HepG2 (cell line): ENCODE data around the gene NECTIN3. TPM values are rescaled to one million over a fixed set of nuclear protein-coding genes. Genes with fewer than 3 reads are reported as not detected.

Experiments
- ERF ChIP-seq: IDR thresholded peaks from 2 replicates; pipeline ENCODE4 v1.6.1; 2018; ENCODE audit warnings: missing biosample characterization, missing genetic modification reagents
- KLF13 ChIP-seq: sonication (generic); formaldehyde crosslinking; IDR thresholded peaks from 2 replicates; pipeline ENCODE4 v1.4.0; 2020; ENCODE audit warnings: mild to moderate bottlenecking, missing genetic modification reagents
- PAX8 ChIP-seq: sonication (generic); formaldehyde crosslinking; IDR thresholded peaks from 2 replicates; pipeline ENCODE4 v1.8.0; 2022; ENCODE audit warnings: mild to moderate bottlenecking, missing genetic modification reagents, borderline replicate concordance
- PTBP1 ChIP-seq: fragments of 200-400 bp; formaldehyde crosslinking; IDR thresholded peaks from 2 replicates; pipeline ENCODE4 v1.6.1; 2018; ENCODE audit warnings: low read length, low read depth; ENCODE audit not compliant: poor library complexity, severe bottlenecking
- SKI ChIP-seq: fragments of 450-650 bp; IDR thresholded peaks from one replicate; pipeline ENCODE4 v1.6.1; 2018; ENCODE audit warnings: mild to moderate bottlenecking; ENCODE audit not compliant: partially characterized antibody
- YEATS4 ChIP-seq: sonication (generic); formaldehyde crosslinking; IDR thresholded peaks from 2 replicates; pipeline ENCODE4 v1.4.0; 2020; ENCODE audit warnings: missing genetic modification reagents, borderline replicate concordance
- ZKSCAN5 ChIP-seq: sonication (generic); formaldehyde crosslinking; IDR thresholded peaks from 2 replicates; pipeline ENCODE4 v1.5.1; 2020; ENCODE audit warnings: mild to moderate bottlenecking, missing genetic modification reagents
- ZNF577 ChIP-seq: sonication (generic); formaldehyde crosslinking; IDR thresholded peaks from 2 replicates; pipeline ENCODE4 v1.4.0; 2020; ENCODE audit warnings: mild to moderate bottlenecking, low read depth, missing genetic modification reagents, borderline replicate concordance
- ZNF713 ChIP-seq: sonication (generic); formaldehyde crosslinking; IDR thresholded peaks from 2 replicates; pipeline ENCODE4 v1.4.0; 2020; ENCODE audit warnings: mild to moderate bottlenecking, missing genetic modification reagents
- polyA plus RNA-seq, 8 experiments: library from polyadenylated mRNA; depleted of rRNA in 3 of 8; stranded (reverse) in 7 of 8; unstranded in 1 of 8; fragments of >200 nt; fragmentation: Illumina TruSeq in 4 of 8; extraction: Trizol in 4 of 8; gene quantifications; 2 replicates each; pipeline versions ENCODE4 v1.2.1 to v1.2.3, GENCODE V29; 2011 to 2016; ENCODE audit warnings: low read depth in 4 of 8, missing spikeins in 1 of 8, mixed read lengths in 1 of 8; ENCODE audit not compliant: insufficient read depth in 1 of 8
- total RNA-seq, 5 experiments: library from RNA; depleted of rRNA; stranded (reverse); fragments of >200 nt; fragmentation: Illumina TruSeq; extraction: Trizol; gene quantifications; 2 replicates each; pipeline ENCODE4 v1.2.3, GENCODE V29; 2016; ENCODE audit warnings: low read depth in 1 of 5
- TF ChIP-seq, protein P1 (sequence below): IDR thresholded peaks from 2 replicates; pipeline ENCODE4 v1.6.1; 2016; ENCODE audit warnings: missing compliant biosample characterization, missing genetic modification reagents, borderline replicate concordance
- TF ChIP-seq, protein P2 (sequence below): sonication (generic); formaldehyde crosslinking; IDR thresholded peaks from 2 replicates; pipeline ENCODE4 v1.4.0; 2020; ENCODE audit warnings: missing genetic modification reagents, borderline replicate concordance
- TF ChIP-seq, protein P3 (sequence below): sonication (generic); formaldehyde crosslinking; IDR thresholded peaks from 2 replicates; pipeline ENCODE4 v1.4.0; 2020; ENCODE audit warnings: mild to moderate bottlenecking, missing genetic modification reagents
- TF ChIP-seq, protein P4 (sequence below): sonication (generic); formaldehyde crosslinking; IDR thresholded peaks from 2 replicates; pipeline ENCODE4 v1.5.1; 2020; ENCODE audit warnings: mild to moderate bottlenecking, missing genetic modification reagents, borderline replicate concordance
- TF ChIP-seq, protein P5 (sequence below): sonication (generic); formaldehyde crosslinking; IDR thresholded peaks from 2 replicates; pipeline ENCODE4 v1.5.0; 2020; ENCODE audit warnings: missing genetic modification reagents
- TF ChIP-seq, protein P6 (sequence below): sonication (generic); formaldehyde crosslinking; IDR thresholded peaks from 2 replicates; pipeline ENCODE4 v1.4.0; 2020; ENCODE audit warnings: missing genetic modification reagents, low read depth, mild to moderate bottlenecking, borderline replicate concordance
- TF ChIP-seq, protein P7 (sequence below): IDR thresholded peaks from 2 replicates; pipeline ENCODE4 v1.6.1; 2016; ENCODE audit warnings: low read depth, borderline replicate concordance

The NECTIN3 gene
- total and polyA plus RNA-seq, 2 of the 13 experiments (the other 11 are each of a cell fraction or from before 2014, with no cell fraction given) = 10.4 to 45.1 TPM

DNA sequence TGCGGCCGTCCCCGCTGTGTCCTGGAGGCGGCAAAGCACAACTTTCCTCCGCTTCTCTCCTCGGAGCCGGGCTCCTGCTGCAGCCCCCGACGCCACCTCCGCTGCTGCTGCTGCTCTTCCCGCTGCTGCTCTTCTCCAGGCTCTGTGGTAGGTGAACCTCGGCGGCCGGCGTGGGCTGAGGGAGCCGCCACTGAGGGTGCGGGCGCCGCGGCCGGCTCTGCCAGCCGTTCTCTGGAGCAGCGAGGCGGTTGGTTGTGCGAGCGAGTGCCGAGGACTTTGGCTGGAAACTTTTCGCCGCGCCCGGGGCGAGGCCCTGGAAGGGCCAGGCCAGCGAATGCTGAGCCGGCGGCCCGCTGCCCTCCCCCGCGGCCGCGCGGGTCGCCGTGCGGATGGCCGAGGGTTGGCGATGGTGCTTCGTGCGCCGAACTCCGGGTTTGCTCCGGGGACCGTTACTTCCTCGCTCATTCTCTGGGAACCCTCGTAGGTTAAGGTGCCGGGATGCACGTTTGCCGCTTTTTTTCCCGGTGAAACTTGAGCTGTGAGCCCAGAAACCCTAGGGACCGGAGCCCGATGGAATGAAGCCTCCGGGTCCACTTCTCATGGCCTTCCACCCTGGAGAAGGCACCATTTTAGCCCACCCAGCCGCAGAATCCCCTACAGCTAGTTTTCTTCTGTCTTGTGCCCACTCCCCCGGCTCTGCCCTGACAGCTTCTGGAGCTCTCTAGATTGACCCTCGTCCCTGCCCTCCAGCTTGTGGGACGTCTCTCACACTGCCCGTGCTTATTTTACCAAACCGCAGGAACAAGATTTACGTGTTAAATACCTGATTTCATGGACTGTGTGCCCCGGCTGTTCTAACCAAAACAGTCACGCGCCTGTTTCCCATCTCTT is 660 bp downstream of the NECTIN3 start (continued):
- TF ChIP-seq, protein P1, sequence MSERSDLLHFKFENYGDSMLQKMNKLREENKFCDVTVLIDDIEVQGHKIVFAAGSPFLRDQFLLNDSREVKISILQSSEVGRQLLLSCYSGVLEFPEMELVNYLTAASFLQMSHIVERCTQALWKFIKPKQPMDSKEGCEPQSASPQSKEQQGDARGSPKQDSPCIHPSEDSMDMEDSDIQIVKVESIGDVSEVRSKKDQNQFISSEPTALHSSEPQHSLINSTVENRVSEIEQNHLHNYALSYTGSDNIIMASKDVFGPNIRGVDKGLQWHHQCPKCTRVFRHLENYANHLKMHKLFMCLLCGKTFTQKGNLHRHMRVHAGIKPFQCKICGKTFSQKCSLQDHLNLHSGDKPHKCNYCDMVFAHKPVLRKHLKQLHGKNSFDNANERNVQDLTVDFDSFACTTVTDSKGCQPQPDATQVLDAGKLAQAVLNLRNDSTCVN (CRISPR knock-in tag) = 0 out of 2 replicates have a peak, but pooled peaks have one; percentile 76
- TF ChIP-seq SKI (peak; percentile 24), ZNF713 (no peak), KLF13 (CRISPR knock-in tag) (no peak), ZNF577 (CRISPR knock-in tag) (no peak), ERF (CRISPR knock-in tag) (0 out of 2 replicates have a peak, but pooled peaks have one; percentile 1), ZKSCAN5 (CRISPR knock-in tag) (no peak), YEATS4 (CRISPR knock-in tag) (peak; percentile 32; the same call in 1 of the 2 replicates), PTBP1 (no peak), PAX8 (no peak)
- TF ChIP-seq, protein P2, sequence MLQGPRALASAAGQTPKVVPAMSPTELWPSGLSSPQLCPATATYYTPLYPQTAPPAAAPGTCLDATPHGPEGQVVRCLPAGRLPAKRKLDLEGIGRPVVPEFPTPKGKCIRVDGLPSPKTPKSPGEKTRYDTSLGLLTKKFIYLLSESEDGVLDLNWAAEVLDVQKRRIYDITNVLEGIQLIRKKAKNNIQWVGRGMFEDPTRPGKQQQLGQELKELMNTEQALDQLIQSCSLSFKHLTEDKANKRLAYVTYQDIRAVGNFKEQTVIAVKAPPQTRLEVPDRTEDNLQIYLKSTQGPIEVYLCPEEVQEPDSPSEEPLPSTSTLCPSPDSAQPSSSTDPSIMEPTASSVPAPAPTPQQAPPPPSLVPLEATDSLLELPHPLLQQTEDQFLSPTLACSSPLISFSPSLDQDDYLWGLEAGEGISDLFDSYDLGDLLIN (CRISPR knock-in tag) = no peak
- TF ChIP-seq, protein P3, sequence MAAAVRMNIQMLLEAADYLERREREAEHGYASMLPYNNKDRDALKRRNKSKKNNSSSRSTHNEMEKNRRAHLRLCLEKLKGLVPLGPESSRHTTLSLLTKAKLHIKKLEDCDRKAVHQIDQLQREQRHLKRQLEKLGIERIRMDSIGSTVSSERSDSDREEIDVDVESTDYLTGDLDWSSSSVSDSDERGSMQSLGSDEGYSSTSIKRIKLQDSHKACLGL (CRISPR knock-in tag) = 0 out of 2 replicates have a peak, but pooled peaks have one; percentile 40
- TF ChIP-seq, protein P4, sequence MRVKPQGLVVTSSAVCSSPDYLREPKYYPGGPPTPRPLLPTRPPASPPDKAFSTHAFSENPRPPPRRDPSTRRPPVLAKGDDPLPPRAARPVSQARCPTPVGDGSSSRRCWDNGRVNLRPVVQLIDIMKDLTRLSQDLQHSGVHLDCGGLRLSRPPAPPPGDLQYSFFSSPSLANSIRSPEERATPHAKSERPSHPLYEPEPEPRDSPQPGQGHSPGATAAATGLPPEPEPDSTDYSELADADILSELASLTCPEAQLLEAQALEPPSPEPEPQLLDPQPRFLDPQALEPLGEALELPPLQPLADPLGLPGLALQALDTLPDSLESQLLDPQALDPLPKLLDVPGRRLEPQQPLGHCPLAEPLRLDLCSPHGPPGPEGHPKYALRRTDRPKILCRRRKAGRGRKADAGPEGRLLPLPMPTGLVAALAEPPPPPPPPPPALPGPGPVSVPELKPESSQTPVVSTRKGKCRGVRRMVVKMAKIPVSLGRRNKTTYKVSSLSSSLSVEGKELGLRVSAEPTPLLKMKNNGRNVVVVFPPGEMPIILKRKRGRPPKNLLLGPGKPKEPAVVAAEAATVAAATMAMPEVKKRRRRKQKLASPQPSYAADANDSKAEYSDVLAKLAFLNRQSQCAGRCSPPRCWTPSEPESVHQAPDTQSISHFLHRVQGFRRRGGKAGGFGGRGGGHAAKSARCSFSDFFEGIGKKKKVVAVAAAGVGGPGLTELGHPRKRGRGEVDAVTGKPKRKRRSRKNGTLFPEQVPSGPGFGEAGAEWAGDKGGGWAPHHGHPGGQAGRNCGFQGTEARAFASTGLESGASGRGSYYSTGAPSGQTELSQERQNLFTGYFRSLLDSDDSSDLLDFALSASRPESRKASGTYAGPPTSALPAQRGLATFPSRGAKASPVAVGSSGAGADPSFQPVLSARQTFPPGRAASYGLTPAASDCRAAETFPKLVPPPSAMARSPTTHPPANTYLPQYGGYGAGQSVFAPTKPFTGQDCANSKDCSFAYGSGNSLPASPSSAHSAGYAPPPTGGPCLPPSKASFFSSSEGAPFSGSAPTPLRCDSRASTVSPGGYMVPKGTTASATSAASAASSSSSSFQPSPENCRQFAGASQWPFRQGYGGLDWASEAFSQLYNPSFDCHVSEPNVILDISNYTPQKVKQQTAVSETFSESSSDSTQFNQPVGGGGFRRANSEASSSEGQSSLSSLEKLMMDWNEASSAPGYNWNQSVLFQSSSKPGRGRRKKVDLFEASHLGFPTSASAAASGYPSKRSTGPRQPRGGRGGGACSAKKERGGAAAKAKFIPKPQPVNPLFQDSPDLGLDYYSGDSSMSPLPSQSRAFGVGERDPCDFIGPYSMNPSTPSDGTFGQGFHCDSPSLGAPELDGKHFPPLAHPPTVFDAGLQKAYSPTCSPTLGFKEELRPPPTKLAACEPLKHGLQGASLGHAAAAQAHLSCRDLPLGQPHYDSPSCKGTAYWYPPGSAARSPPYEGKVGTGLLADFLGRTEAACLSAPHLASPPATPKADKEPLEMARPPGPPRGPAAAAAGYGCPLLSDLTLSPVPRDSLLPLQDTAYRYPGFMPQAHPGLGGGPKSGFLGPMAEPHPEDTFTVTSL (CRISPR knock-in tag) = no peak; the same call in 1 of the 2 replicates
- TF ChIP-seq, protein P5, sequence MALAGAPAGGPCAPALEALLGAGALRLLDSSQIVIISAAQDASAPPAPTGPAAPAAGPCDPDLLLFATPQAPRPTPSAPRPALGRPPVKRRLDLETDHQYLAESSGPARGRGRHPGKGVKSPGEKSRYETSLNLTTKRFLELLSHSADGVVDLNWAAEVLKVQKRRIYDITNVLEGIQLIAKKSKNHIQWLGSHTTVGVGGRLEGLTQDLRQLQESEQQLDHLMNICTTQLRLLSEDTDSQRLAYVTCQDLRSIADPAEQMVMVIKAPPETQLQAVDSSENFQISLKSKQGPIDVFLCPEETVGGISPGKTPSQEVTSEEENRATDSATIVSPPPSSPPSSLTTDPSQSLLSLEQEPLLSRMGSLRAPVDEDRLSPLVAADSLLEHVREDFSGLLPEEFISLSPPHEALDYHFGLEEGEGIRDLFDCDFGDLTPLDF = 0 out of 2 replicates have a peak, but pooled peaks have one; percentile 37
- TF ChIP-seq, protein P6, sequence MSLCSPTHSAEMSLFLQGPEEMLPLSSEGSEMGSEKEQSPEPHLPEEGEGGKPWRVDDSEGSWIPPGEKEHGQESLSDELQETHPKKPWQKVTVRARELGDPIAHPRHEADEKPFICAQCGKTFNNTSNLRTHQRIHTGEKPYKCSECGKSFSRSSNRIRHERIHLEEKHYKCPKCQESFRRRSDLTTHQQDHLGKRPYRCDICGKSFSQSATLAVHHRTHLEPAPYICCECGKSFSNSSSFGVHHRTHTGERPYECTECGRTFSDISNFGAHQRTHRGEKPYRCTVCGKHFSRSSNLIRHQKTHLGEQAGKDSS = 0 out of 2 replicates have a peak, but pooled peaks have one; percentile 18
- TF ChIP-seq, protein P7, sequence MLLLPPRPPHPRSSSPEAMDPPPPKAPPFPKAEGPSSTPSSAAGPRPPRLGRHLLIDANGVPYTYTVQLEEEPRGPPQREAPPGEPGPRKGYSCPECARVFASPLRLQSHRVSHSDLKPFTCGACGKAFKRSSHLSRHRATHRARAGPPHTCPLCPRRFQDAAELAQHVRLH (CRISPR knock-in tag) = no peak
